Gastroesophageal sphincter (tissue), 3 donors: ENCODE measurements around the gene MIER1.
"Not testable (repeated sequence)": the region's sequence is repeated elsewhere in the genome, so short reads cannot be mapped to it uniquely, and the experiment has no call there.

ENCODE experiments used
- CTCF ChIP-seq, 4 experiments: fragments of 200-600 bp in 2 of 4; fragments of 450-650 bp in 2 of 4; sonication (generic) in 1 of 4; IDR thresholded peaks; one replicate each; pipeline ENCODE4 v1.5.1; 2017 to 2019; ENCODE audit warnings: antibody characterized with exemption in 4 of 4, mild to moderate bottlenecking in 2 of 4, moderate library complexity in 2 of 4
- POLR2A ChIP-seq, 2 donors: fragments of 450-650 bp; IDR thresholded peaks; one replicate each; pipeline ENCODE4 v1.6.1; 2017; ENCODE audit warnings: antibody characterized with exemption in 2 of 2, mild to moderate bottlenecking in 2 of 2, moderate library complexity in 1 of 2
- POLR2AphosphoS5 ChIP-seq: sonication (generic); formaldehyde crosslinking; IDR thresholded peaks from one replicate; pipeline ENCODE4 v1.6.1; 2017; ENCODE audit warnings: antibody characterized with exemption

GRCh38 chr1:66979621-66980020 lies 54.8 kb downstream of the MIER1 start:
- TF ChIP-seq CTCF (IDR thresholded peaks at IDR 0.05); POLR2A (IDR thresholded peaks at IDR 0.05); POLR2AphosphoS5: not testable (repeated sequence)
